Thymus (tissue), 11 donors: ENCODE measurements around the gene FMNL2. TPM values are rescaled to one million over a fixed set of nuclear protein-coding genes. Genes with fewer than 3 reads are reported as not detected.
"Not testable (repeated sequence)": the region's sequence is repeated elsewhere in the genome, so short reads cannot be mapped to it uniquely, and the experiment has no call there.

Experiments
- DNase-seq, 9 donors: peaks; one replicate each; pipeline ENCODE4 v3.0.0-alpha.2; 2013; ENCODE audit warnings: low spot score in 9 of 9, low read depth in 6 of 9, missing footprints in 1 of 9
- H3K27ac ChIP-seq, 2 donors: one replicate each; pipeline ENCODE4 v1.5.1; 2013; ENCODE audit warnings: control low read depth in 1 of 2, low read depth in 1 of 2, low read length in 1 of 2, mild to moderate bottlenecking in 1 of 2, moderate library complexity in 1 of 2
- H3K27me3 ChIP-seq, 2 donors: one replicate each; pipeline ENCODE4 v1.5.1; 2013; ENCODE audit warnings: low read length in 1 of 2; ENCODE audit not compliant: control insufficient read depth in 2 of 2, insufficient read depth in 1 of 2
- H3K36me3 ChIP-seq, 2 donors: one replicate each; pipeline ENCODE4 v1.5.1; 2013; ENCODE audit warnings: low read length in 1 of 2, mild to moderate bottlenecking in 1 of 2, moderate library complexity in 1 of 2; ENCODE audit not compliant: control insufficient read depth in 2 of 2, insufficient read depth in 2 of 2
- H3K4me1 ChIP-seq, 2 donors: one replicate each; pipeline ENCODE4 v1.5.1; 2013; ENCODE audit warnings: low read length in 2 of 2; ENCODE audit not compliant: control insufficient read depth in 2 of 2, insufficient read depth in 2 of 2
- H3K4me3 ChIP-seq, 2 donors: one replicate each; pipeline ENCODE4 v1.5.1; 2013; ENCODE audit warnings: low read length in 2 of 2, control low read depth in 1 of 2, mild to moderate bottlenecking in 1 of 2
- H3K9me3 ChIP-seq, 2 donors: one replicate each; pipeline ENCODE4 v1.5.1; 2013; ENCODE audit warnings: low read length in 1 of 2, mild to moderate bottlenecking in 1 of 2; ENCODE audit not compliant: control insufficient read depth in 2 of 2, insufficient read depth in 1 of 2
- WGBS: extraction: QIAGEN DNeasy Blood & Tissue Kit; methylation state at CpG from one replicate; pipeline ENCODE4 v1.1.7; 2013; 5-methylcytosine and 5-hydroxymethylcytosine counted together
- polyA plus RNA-seq: library from polyadenylated mRNA; stranded (reverse); fragments of 200-250 nt; gene quantifications from one replicate; pipeline ENCODE4 v1.2.3, GENCODE V29; 2013
- total RNA-seq: library from RNA; stranded (reverse); fragments of 120-200 nt; gene quantifications from one replicate; pipeline ENCODE4 v1.2.4, GENCODE V29; 2013
- donor health status: healthy.

Gene FMNL2
- total and polyA plus RNA-seq, 2 donors: 18.9 to 61.3 TPM

DNA sequence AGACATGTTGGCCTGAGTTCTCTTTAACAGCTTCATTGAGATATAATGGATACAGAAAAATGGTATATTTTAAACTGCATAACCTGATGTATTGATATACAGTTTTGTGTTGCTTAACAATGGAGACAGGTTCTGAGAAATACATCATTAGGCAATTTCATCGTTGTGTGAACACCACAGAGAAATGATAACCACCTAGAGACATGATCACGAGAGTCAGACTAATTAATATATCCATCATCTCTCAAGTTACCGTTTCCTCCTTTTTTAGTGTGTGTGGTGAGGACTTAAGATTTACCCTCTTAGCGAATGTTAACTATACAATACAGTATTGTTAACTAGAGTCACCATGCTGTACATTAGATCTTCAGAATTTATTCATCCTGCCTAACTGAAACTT, 178.1 kb downstream of the FMNL2 start:
- Histone ChIP-seq H3K9me3 (no peaks in the 10 kb centered on the region), H3K4me3 (no peak overlapping the region), H3K4me1 (no peaks in the 10 kb centered on the region), H3K27ac (no peak overlapping the region), H3K36me3 (no peaks in the 10 kb centered on the region), H3K27me3 (no peaks in the 10 kb centered on the region)
- DNase-seq: no peak
- 96% methylated on average over 4 of the region's 4 CpGs for WGBS

DNA sequence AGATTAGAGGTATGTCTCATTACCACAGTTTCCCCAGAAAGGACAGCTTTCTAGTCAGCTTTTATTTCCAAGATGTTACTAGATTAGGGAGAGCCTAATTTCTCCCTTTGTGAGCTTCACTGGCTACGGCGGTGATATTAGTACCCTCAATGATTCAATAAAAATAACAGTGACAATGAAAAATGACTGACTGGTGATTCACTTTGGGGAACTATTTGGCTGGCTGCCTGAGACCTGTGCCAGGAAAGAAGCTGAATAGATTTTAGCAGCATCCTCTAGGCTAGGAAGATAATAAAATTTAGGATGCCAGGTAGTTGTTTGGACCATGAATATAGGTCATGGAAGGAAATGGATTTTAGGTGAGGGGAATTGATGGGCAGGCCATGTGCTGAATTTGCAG, 178.7 kb downstream of the FMNL2 start:
- 90% methylated on average over 2 of the region's 2 CpGs for WGBS
- Histone ChIP-seq H3K27me3 (no peaks in the 10 kb centered on the region), H3K4me3 (no peak overlapping the region), H3K27ac (no peak overlapping the region), H3K4me1 (peaks cover 0 to 2% of the 10 kb centered on the region in 2 donors), H3K36me3 (no peaks in the 10 kb centered on the region), H3K9me3 (no peaks in the 10 kb centered on the region)
- DNase-seq: no peak

DNA sequence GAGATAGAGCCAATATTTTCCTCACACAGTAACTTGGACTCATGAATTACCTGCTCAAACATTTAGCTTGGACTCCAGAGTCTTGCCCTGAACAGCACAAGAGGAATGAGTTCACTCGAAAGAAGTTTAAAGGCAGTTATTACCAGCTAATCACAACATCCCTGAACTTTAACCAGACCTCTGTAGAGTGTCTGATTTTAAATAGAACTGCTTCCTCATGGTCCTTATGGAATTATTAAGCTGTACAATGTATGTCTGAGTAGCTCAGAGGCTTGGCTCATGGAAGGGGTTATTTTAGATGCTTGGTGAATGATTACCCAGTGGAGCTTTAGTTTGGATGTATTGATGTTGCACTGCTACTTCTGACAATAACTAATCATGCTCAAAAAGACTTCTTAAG, 183.1 kb downstream of the FMNL2 start:
- H3K27ac ChIP-seq: no peak overlapping the region
- no peak overlapping the region for H3K4me3 ChIP-seq
- no peak for DNase-seq
- peaks cover 0 to 2% of the 10 kb centered on the region in 2 donors for H3K4me1 ChIP-seq
- no peaks in the 10 kb centered on the region for H3K9me3 ChIP-seq
- 99% methylated on average over 1 of the region's 1 CpG for WGBS
- no peaks in the 10 kb centered on the region for H3K36me3 ChIP-seq
- H3K27me3 ChIP-seq: no peaks in the 10 kb centered on the region

DNA sequence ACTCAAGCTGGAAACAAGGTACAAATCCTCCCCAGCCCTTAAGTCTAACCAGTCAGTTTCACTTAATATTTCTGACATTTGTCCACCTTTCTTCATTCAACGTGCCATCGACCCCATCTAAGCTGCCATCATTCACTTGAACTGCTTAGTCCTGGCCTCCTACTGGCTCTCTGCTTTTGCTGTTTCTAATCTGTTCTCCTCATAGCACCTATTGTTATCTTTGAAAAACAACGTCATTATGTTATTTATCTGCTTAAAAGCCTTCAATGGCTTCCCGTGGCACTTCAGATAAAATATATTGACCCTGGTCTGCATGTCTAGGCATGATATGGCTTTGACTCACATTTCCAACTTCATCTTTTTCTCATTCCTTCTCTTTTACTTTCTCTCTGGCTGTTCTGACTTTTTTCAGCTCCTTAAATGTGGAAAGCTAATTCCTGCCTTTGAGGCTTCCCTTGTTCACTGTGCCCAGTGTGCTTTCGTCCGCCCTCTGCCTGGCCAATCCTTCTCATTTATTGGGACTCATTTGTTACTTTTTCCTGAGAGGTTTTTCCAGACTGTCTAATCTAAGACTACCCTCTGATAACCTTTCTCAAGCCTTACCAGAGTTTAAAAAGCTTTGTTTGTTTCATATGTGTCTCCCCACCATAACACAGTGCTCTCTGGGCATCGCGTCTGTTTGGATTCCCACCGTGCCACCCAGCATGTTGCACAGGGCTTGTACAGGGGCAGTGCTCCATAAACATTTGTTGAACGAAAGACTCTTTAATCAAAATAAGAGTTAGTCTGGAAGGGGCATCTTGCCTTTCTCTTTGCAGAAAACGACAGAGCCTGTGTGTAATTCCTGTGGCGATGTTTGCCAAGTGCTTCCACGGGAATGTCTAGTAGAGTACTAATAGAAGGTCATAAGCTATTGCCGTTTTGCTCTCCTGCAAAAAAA, 183.9 kb downstream of the FMNL2 start:
- H3K9me3 ChIP-seq: no peaks in the 10 kb centered on the region
- no peaks in the 10 kb centered on the region for H3K36me3 ChIP-seq
- no peak overlapping the region for H3K4me3 ChIP-seq
- 88% methylated on average over 14 of the region's 14 CpGs for WGBS
- peaks cover 0 to 2% of the 10 kb centered on the region in 2 donors for H3K4me1 ChIP-seq
- H3K27ac ChIP-seq: no peak overlapping the region
- H3K27me3 ChIP-seq: no peaks in the 10 kb centered on the region
- DNase-seq: no peak

DNA sequence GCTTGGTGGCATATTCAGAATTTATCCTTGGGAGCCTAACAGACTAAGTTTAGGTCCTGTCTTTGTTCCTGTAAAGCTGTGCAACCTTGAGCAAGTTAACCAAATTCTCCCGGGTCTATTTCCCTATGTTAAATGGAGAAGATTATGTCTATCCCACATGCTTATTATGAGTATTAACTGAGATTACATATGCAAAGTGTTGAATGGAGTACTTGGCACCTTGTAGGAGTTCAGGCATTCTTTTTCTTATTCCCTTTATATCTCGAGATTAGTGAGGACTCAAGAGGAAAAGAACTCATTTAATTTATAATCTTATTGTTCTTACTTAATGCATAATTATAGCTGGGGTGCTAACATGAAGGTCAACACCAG, 184.6 kb downstream of the FMNL2 start:
- 70% methylated on average over 2 of the region's 2 CpGs for WGBS
- Histone ChIP-seq H3K27me3 (no peaks in the 10 kb centered on the region), H3K36me3 (no peaks in the 10 kb centered on the region), H3K4me1 (peaks cover 0 to 2% of the 10 kb centered on the region in 2 donors), H3K27ac (no peak overlapping the region), H3K9me3 (no peaks in the 10 kb centered on the region), H3K4me3 (no peak overlapping the region)
- no peak for DNase-seq

DNA sequence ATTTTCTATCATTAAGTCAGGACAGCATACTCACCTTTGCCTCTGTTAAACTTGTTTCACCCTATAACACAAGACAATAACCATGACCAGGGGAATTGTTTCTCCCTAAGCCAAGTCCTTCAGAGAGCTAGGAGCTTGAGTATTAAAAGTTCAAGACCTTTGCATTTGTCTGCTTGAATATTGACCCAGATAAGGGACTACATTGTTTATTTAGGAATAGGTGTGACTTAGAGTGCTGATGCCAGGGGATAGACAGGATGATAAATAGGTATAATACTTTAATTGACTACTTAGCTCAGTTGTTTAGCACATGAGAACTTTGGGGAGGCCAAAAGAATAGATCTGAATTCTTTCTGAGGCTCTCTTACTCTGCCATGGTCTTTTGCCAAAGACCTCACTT, 185.8 kb downstream of the FMNL2 start:
- H3K27ac ChIP-seq: no peak overlapping the region
- DNase-seq: no peak
- peaks cover 0 to 2% of the 10 kb centered on the region in 2 donors for H3K4me1 ChIP-seq
- H3K4me3 ChIP-seq: no peak overlapping the region
- no peaks in the 10 kb centered on the region for H3K27me3 ChIP-seq
- H3K36me3 ChIP-seq: no peaks in the 10 kb centered on the region
- no peaks in the 10 kb centered on the region for H3K9me3 ChIP-seq

DNA sequence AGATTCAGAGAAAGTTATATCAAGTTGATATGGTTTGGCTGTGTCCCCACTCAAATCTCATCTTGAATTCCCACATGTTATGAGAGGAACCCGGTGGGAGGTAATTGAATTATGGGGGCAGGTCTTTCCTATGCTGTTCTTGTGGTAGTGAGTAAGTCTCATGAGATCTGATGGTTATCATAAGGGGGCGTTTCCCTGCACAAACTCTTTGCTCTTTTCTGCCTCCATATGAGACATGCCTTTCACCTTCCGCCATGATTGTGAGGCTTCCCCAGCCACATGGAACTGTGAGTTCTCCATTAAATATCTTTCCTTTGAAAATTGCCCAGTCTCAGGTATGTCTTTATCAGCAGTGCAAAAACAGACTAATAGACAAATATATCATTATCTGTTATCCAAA, 187.5 kb downstream of the FMNL2 start:
- not testable (repeated sequence) for H3K9me3 ChIP-seq, H3K36me3 ChIP-seq, H3K27me3 ChIP-seq, H3K4me1 ChIP-seq, DNase-seq, H3K27ac ChIP-seq, H3K4me3 ChIP-seq
- WGBS: 86% methylated on average over 3 of the region's 3 CpGs

DNA sequence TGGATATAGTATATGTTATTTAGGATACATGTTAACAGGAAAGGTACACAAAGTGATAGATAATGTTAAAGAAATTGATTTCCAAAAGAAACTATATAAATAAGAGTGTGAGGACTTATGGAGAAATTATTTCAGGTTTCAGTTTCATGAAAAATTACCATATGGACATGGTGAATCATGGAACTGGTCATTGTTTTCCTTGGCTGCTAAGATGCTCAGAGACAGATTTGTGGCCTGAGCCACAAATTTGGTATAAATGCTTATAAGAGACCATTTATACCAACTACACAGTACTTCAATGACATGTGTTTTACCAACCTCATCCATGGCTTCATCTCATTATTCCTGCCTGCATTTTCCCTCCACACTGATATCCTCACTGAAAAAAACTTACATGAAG, 188.1 kb downstream of the FMNL2 start:
- no peaks in the 10 kb centered on the region for H3K36me3 ChIP-seq
- no peak for DNase-seq
- H3K4me1 ChIP-seq: peaks cover 0 to 2% of the 10 kb centered on the region in 2 donors
- H3K27ac ChIP-seq: no peak overlapping the region
- no peak overlapping the region for H3K4me3 ChIP-seq
- H3K27me3 ChIP-seq: no peaks in the 10 kb centered on the region
- no peaks in the 10 kb centered on the region for H3K9me3 ChIP-seq

DNA sequence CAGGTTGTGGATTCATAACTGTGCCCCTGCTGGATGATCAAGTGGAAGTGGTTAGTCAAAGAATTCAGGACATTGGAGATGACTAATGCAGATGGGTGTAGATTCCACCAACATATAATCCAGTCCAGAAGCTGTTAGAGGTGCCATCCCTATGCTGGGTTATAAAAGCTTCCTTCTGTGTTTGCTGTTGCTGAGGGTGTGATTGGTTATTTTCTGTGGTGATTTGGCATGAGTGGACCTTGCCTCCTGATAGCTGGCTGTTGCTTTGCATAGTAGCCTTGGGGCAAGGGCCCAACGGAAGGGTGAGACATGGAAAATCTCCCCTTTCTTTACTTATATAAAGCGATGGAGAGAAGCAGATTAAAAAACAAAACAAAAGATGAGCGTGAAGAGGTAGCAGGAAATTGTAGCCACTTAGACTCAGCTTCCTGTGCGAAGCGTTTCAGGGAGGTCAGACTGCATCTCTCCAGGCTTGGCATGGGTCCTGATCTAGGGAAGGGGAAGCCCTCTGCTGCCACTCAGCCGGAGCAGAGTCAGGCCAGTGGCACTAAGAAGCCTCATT, 190.4 kb downstream of the FMNL2 start:
- no peak for DNase-seq
- Histone ChIP-seq H3K27me3 (no peaks in the 10 kb centered on the region), H3K9me3 (no peaks in the 10 kb centered on the region), H3K4me1 (no peaks in the 10 kb centered on the region), H3K4me3 (no peak overlapping the region), H3K27ac (no peak overlapping the region), H3K36me3 (no peaks in the 10 kb centered on the region)
- 84% methylated on average over 6 of the region's 6 CpGs for WGBS
